AG09309 (cell line): ENCODE data around the gene SEC23IP.

Experiments
- DNase-seq: peaks from one replicate; pipeline ENCODE4 v3.0.0-alpha.2; 2010; ENCODE audit warnings: low read depth
- H3K4me3 ChIP-seq: 2 replicates; pipeline ENCODE4 v1.5.1; 2011; ENCODE audit warnings: mild to moderate bottlenecking, low read depth, low read length, moderate library complexity; ENCODE audit not compliant: control insufficient read depth
- CTCF ChIP-seq: IDR thresholded peaks from 2 replicates; pipeline ENCODE4 v1.5.1; 2011; ENCODE audit warnings: mild to moderate bottlenecking, low read depth, low read length, inconsistent platforms; ENCODE audit not compliant: insufficient read depth, control insufficient read depth; ENCODE audit errors: missing control alignments

The SEC23IP gene

DNA sequence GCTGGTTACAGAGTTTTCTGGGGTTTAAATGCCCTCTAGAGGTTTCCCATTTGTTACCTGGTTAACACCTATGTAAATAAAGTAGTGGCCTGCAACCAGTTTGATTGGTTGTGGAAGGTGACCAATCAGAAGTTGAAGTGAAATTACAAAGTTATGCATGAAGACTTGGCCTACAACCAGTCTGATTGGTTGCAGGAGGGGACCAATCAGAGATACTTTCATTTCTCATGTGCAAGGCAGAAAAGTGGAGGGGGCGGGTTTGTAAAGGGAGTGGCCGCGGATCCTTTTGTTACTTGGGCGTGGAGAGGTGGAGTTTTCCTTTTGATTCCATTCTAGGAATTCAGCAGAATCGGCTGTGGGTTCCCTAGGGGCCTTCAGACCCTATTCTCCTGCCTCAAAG is 80.8 kb downstream of the SEC23IP start:
- H3K4me3 ChIP-seq: no peak overlapping the region
- TF ChIP-seq CTCF: no peak
- DNase-seq: no peak

DNA sequence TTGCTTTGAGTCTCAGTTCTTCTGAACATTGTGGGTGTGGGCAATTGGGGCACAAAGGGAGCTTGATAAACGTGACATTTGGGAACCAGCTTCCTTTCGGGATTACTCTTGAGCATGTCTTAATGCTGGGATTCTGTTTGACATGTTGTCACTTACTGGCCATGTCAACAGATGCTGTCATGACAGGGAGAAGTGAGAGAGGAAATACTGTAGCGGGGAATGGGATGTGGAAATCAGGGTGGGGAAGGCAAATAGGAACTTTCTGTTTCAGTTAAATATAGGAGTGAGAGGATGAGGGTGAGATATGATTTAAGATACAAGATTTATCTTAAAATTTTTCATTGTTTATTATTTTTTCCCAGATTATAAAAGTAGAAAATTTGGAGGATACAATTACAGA is 83.9 kb downstream of the SEC23IP start:
- no peak for DNase-seq
- H3K4me3 ChIP-seq: no peak overlapping the region
- TF ChIP-seq CTCF: no peak

DNA sequence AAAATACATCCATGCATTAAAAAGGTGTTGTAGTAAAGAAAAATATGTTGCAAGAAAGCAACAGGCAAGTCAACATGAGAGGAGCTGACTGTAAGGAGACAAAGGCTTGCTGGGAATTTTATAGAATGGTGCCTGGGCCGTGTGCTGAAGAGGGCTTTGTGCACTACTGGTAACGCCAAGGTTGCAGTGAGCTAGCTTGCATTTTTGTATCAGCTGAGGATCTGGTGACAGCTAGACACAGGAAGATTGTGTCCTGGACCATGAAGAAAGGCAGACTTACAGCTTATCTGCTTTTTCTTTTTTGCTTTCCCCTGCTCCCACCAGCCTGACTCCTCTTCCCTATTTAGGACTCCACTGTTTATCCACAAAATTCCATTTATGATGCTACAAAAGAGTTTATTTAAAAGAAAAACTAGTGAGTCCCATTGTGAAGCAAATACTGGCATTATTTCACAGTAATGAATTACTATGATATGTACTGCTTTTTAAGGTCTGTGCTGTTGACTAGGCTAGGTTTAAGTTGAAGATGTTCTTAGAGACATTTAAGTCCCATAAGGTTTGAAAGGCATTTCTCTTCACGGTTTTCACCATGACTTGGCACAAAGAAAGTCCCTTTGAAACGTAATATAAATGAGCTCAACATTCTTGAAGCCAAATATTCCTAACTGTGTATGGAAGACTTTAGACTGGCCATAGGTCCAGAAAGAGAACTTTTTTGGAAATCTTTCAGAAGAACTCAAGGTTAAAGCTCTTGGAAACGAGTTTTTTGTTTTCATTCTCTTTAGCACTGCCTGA is 88.6 kb downstream of the SEC23IP start:
- no peak overlapping the region for H3K4me3 ChIP-seq
- DNase-seq: no peak
- no peak for TF ChIP-seq CTCF

- no peak for DNase-seq
- H3K4me3 ChIP-seq: no peak overlapping the region
- TF ChIP-seq CTCF: no peak
Observed at GRCh38 chr10:119981826-119982225, 89.3 kb downstream of the SEC23IP start.

DNA sequence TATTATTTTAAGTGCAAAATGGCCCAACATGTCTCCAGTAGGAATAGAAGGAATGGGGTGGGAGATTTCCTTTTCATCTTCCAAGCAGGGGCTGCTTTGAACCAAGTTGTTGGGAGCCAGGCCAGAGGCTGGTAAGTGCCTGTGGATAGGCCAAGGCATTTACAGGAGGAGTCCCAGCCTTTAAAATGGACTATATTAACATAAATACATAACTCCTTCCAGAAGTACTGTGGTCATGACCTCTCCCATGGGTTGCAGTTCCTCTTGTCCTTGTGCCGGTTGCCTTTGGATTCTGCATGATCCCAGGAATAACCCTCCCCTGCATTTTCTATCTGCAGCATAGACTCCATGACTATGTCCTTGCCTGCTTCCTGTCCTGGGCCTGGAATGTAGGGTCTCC is 95.8 kb downstream of the SEC23IP start:
- H3K4me3 ChIP-seq: no peak overlapping the region
- DNase-seq: no peak
- no peak for TF ChIP-seq CTCF

- TF ChIP-seq CTCF: no peak
- H3K4me3 ChIP-seq: no peak overlapping the region
- no peak for DNase-seq
Observed at GRCh38 chr10:119989966-119990365, 97.4 kb downstream of the SEC23IP start.

DNA sequence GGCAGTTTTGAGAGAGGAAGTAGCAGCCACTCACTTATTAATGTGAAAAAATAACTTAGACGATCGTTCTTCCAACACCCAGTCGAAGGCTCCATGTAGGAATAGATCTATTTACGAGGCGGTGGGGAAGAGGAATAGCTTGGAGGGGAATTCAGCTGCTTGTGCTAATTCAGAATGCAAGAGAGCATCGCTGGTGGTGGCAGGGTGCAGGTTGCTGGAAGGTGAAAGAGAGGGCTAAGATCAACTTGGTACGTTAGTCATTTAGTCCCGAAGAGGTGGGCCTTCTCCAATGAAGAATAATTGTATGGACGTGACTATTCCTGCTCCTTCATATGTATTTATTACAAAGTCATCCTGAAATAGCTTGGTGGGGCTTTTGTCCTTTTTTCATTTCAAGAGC is 98.5 kb downstream of the SEC23IP start:
- no peak for TF ChIP-seq CTCF
- no peak for DNase-seq

More for the DNA sequence above, 98.5 kb downstream of the SEC23IP start:
- no peak overlapping the region for H3K4me3 ChIP-seq
